GM10847 (cell line): ENCODE results near the gene PSME1.

Experiments
- POLR2A ChIP-seq: IDR thresholded peaks from 2 replicates; pipeline ENCODE4 v1.6.1; 2011; ENCODE audit not compliant: insufficient read length; ENCODE audit errors: extremely low read depth

Gene PSME1

DNA sequence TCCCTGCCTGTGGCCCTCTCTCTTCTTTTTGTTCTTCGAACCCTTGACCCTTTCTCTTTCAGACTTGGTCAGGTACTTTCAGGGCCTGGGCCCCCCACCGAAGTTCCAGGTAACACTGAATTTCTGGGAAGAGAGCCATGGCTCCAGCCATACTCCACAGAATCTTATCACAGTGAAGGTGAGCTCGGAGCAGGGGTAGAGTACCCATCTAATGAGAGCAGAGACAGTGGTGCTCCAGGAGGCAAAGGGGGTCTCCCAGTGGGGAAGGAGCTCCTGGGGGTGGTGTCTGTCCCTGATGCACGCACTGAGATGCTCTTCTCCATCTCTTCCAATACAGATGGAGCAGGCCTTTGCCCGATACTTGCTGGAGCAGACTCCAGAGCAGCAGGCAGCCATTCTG is 29.8 kb downstream of the PSME1 start:
- no peak for TF ChIP-seq POLR2A

DNA sequence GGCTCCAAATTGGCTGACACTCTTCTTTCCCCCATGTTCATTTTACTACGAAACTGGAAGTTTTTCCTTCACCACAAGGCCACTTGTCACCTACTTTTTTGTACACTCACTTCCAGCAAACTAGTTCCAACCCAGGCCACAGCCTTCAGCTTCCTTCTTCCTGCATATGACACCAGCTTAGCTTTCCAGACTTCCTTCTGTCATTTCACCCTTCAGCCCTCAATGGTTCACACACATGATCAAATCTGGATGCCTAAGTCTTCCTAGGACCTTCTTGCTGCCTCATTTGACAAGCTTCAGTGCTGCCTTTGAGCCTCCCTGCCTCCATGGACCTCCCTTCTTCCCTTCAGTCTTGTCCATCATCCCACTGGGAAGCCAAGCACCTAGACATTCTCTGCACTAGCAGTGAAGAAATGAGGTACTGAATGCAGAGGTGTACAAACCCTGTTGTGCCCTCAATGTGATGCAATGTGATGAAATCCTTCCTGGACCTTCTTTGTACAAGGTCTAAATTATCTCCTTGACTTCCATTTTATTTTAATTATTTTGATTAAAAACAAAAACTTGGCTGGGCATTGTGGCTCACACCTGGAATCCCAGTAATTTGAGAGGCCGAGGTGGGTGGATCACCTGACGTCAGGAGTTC is 31.6 kb downstream of the PSME1 start:
- TF ChIP-seq POLR2A: no peak

DNA sequence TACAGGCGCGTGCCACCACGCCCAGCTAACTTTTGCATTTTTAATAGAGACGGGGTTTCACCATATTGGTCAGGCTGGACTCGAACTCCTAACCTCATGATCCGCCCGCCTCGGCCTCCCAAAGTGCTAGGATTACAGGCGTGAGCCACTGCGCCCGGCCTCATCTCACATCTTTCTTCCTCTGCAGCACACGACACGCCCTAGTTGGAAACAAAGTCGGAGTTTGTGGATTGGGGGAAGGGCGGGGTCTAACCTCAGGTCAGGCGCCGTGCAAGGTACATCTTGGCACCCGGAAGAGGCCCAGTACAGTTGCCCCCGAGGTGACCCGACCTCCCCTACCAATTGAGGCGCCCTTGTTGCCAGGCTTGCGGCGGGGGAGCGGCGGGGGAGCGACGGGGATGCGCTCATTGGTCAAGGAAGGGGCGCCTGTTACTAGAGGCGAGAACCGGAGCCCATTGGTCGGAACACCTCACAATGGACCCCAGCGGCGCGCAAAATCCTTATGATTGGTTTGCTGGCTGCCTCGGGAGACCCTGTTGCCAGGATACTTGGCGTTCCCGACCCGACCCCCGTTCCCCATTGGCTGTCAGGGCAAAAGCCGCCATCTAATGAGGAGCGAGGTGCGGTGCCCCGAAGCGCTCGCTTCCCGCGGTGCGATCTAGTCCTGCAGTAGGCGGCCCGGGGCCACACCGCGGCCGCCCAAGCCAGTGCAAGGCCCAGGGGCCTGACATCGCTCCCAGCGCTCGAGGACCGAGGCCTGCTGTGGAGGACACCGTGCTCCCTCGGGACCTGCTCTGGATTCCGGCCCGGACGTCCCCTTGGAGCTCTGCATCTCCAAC is 35.6 kb downstream of the PSME1 start, which contains the start of gene REC8:
REC8 (plus strand) TSS at position 659 of the 839 bp plus-strand sequence. CDS start 473 bp downstream, outside the sequence.
- TF ChIP-seq POLR2A: peak; percentile 57

DNA sequence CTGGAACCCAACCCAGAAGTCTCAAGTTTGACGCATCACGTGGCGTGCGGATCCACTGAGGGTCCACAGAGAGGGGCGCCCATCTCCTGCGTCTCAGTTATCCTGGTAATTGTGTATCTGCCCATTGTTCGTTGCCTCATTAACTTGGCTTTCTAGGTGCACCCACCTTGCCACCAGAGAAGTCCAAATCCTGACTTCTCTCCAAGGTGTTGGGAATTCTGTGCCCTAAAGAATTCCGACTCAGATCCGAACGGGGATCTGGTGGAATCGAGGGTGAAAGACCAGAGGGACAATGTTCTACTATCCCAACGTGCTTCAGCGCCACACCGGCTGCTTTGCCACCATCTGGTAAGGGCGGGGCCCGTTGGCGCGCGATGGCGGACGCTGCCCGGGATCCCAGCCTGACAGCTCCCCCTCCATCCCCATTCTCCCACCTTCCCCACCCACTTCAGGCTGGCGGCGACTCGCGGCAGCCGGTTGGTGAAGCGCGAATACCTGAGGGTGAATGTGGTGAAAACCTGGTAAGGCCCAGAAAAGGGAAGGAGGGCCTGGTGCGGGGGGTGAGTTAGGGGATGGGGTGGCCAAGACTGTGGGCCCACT is 36.4 kb downstream of the PSME1 start:
- TF ChIP-seq POLR2A: no peak

DNA sequence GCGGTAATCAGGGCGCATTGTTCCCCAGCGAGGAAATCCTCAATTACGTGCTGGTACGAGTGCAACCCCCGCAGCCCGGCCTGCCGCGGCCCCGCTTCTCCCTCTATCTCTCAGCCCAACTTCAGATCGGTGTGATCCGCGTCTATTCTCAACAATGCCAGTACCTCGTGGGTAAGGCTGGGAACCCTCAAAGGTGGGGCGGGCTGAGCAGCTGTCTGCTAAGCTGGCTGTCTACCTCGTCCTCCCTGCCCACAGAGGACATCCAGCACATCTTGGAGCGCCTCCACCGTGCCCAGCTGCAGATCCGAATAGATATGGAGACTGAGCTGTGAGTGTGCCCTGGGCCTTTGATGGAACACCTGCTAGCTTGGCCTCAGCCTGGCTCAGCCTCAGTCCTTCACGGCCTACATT is 36.9 kb downstream of the PSME1 start:
- TF ChIP-seq POLR2A: no peak

DNA sequence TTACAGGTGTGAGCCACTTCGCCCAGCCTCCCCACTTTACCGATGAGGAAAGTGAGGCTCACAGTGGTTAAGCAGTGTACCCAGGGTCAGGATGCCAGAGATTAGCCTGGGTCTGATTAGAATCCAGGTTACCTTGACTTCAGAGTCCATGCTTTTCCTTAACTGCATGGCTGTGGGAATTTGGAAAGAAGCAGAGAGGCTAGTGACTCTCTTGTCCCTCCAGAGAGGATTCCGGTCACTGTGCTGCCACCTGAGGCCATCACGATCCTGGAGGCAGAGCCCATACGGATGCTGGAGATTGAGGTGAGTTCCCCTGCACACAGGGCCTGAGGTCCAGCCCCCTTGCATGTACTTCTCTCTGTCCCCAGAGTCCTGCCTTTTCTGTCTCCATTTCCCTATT is 40.6 kb downstream of the PSME1 start:
- TF ChIP-seq POLR2A: no peak

DNA sequence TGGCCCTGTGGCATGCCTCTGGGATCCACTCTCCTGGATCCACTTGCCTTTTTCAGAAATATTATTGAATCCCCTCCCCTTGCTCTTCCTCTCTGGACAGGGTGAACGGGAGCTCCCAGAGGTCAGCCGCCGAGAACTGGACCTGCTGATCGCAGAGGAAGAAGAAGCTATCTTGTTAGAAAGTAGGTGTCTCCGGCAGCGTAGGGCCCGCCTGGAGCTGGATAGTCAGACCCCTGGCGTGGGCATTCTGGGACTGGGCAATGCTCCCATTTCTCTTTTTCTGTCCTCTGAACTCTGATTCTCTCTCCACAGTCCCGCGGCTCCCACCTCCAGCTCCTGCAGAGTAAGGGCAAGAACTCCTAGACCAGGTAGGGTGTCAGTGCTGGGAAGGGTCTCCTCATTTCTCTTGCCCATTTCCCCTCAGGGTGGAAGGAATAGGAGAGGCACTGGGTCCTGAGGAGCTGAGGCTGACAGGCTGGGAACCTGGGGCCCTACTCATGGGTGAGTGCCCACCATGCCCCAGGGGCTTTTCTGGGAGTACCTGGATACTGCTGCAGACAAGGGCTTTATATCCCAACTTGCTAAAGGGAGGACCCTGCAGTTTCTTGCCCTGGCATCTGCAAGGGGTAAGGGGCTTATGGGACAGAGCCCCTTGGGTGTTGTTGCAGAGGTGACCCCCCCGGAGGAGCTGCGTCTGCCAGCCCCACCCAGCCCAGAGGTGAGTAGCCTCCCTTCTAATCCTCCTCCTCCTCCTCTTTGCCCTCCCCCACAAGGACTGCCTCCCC is 41.2 kb downstream of the PSME1 start:
- TF ChIP-seq POLR2A: no peak

DNA sequence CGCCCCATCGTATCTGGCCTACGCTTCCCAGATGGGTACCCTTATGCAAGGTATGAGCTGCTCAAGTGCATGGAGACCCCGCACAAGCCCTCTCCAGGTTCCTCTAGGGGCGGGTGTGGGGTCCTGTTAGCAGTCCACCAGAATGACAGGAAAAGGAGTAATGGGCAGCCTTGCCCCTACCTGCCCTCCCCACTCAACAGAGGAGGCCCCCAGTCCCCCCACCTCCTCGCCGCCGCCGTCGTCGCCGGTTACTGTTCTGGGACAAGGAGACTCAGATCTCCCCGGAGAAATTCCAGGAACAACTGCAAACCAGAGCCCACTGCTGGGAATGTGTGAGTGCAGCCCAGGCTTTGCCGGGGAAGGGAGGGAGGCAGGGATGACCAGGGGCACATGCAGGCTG is 41.9 kb downstream of the PSME1 start:
- TF ChIP-seq POLR2A: no peak

DNA sequence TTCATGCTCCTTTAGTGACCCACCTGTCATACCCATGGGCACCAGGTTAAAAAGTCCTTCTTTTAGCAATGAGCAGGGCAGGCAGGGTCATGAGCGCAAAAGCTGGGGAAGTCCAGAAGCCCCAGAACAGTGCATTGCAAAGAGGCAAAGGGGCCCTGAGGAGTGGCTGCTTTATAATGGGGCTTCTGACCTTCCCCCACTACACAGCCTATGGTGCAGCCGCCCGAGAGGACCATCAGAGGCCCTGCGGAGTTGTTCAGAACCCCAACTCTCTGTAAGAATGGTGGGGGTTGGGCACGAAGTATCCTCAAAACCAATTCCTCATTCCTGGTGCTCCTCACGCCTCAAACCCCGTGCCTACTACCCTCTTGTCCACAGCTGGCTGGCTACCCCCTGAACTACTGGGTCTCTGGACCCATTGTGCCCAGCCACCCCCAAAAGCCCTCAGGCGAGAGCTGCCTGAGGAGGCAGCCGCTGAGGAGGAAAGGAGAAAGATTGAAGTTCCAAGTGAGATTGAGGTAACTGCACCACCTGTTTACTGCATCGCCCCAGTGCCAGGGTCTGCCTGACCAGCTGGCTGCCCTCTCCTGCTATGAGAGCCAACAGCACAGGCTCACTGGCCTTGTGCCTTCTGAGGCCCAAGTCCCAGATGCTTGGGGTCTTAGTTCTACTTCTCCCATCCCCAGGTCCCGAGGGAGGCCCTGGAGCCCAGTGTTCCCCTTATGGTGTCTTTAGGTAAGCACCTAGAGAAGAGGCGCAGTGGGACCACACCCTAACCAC is 42.6 kb downstream of the PSME1 start:
- TF ChIP-seq POLR2A: no peak

DNA sequence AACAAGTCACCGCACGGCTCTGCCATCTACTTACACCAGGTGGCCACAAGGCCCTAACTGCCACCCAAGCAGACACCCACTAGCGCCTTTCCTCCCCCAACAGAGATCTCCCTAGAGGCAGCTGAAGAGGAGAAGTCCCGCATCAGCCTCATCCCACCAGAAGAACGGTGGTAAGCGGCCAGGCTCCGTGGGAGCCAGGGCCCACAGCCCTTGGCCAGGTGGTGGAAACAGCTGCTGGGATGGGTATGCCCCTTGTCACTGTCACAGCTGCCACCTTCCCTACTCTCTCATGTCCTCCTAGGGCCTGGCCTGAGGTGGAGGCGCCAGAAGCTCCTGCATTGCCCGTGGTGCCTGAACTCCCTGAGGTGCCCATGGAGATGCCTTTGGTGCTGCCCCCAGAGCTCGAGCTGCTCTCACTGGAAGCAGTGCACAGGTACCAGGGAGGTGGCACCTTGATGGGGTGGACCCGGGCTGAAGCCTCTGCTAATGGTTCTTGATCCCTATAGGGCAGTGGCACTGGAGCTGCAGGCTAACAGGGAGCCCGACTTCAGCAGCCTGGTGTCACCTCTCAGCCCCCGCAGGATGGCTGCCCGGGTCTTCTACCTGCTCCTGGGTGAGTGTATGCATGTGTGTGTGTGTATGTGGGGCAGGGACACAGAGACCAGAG is 43.4 kb downstream of the PSME1 start:
- TF ChIP-seq POLR2A: no peak

DNA sequence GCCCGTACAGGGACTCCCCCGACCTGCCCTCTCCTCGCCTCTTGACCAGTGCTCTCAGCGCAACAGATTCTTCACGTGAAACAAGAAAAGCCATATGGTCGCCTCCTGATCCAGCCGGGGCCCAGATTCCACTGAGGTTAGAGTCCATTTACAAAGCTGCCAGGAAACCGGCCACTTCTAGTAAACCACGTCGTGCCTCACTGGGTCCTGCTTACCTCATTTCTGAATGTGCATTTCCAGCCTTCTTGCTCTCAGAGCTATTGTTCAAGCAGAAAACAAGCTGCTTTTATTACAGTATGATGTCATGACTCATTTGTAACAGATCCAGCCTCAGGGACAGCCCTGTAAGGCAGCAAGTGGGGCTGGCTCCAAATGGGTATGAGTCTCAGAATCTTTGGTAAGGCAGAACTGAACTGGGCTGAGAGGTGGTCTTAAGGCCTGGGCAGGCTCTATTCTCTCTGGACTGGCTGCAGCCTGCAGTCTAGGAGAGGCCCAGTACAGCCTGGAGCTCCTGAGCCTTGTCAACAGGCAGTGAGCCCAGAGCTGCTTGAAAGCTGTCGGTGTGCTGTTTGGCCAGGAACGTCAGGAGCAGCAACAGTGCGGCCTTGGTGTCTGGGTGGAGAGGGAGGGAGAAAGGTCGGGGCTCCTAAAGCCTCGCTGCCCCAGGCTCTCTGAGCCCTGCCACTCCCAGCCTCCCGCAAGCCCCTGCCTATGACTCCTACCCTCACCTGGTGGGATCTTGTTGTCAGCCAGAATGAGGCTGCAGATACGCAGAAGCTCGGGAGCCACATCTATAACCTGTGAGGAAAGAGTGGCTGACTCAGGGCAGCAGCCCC is 44.2 kb downstream of the PSME1 start:
- TF ChIP-seq POLR2A: no peak

DNA sequence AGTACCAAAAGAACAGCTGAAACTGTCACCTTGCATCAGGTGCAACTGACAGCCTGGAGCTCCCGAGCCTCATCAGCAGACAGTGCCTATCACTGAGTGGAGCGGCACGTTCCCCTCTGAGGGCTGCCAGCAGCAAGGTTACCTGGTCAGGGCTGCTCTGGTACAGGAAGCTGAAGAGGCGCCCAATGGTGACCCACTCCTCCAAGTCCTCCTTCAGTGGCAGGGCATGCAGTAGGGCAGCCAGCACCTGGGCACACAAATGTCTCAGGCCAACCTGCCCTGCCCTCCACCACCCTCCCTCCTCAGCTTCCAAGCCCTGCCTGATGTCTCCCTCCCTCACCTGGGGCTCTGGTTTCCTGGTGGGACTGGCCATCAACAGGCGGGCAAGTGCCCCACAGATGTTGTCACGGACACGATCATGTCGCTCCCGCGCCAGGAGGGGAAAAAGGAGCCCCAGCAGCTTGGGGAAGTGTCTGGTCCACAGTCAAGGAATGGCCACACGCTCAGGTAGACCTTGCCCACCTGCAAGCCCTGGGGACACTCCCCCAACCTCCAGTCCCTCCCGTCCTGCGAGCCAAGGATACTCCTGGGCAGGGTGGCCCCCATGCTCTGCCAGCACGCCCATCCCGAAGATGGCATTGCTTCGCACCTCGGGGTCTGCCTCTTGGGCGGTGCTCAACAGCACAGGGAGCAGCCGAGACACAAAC is 45.5 kb downstream of the PSME1 start:
- no peak for TF ChIP-seq POLR2A
